CD4-positive, alpha-beta T cell treated with Interleukin-12 subunit alpha and Interleukin-12 subunit beta, for 1 hour (primary cell): ENCODE results near the gene THRSP.
"Not testable (repeated sequence)": the region's sequence is repeated elsewhere in the genome, so short reads cannot be mapped to it uniquely, and the experiment has no call there.

Source experiments
- DNase-seq: peaks from one replicate; pipeline ENCODE4 v3.0.0-alpha.2; 2020

THRSP gene, protein sequence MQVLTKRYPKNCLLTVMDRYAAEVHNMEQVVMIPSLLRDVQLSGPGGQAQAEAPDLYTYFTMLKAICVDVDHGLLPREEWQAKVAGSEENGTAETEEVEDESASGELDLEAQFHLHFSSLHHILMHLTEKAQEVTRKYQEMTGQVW

DNA sequence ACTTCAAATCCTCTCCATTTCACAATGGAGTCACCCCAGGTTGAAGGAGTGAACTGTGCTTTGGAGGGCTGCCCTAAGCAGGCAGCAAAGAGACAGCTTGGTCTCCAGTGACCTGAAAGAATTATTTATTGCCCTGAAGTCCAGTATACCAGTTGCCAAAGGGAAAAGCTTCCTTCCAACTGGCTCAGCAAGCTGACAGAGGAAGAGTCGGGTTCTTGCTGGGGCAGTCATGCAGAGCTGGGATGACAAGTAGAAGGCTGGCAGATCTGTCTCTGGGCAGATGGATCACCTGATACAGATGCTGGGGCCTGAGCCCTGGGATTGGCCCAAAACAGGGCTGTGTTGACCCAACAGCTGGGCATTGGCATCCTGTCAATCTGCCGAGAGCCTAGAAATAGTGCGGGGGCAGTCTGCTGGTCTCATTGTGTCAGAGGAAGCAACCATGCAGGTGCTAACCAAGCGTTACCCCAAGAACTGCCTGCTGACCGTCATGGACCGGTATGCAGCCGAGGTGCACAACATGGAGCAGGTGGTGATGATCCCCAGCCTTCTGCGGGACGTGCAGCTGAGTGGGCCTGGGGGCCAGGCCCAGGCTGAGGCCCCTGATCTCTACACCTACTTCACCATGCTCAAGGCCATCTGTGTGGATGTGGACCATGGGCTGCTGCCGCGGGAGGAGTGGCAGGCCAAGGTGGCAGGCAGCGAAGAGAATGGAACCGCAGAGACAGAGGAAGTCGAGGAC is at the start of gene THRSP:
Gene THRSP (plus strand): TSS at position 422 of the 742 bp plus-strand sequence. CDS start 21 bp downstream, at position 443.
- no peak for DNase-seq

DNA sequence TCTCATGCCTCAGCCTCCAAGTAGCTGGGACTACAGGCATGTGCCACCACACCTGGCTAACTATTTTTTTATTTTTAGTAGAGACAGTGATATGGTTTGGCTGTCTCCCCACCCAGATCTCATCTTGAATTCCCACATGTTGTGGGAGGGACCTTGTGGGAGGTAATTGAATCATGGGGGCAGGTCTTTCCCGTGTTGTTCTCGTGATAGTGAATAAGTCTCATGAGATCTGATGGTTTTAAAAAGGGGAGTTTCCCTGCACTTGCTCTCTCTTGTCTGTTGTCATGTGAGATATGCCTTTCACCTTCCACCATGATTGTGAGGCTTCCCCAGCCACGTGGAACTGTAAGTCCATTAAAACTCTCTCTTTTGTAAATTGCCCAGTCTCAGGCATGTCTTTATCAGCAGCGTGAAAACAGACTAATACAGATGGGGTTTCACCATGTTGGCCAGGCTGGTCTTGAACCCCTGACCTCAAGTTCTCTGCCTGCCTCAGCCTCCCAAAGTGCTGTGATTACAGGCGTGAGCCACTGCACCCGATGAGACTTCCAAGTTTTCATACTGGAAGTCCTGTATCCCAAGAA is 48.6 kb upstream of the THRSP start:
- not testable (repeated sequence) for DNase-seq

DNA sequence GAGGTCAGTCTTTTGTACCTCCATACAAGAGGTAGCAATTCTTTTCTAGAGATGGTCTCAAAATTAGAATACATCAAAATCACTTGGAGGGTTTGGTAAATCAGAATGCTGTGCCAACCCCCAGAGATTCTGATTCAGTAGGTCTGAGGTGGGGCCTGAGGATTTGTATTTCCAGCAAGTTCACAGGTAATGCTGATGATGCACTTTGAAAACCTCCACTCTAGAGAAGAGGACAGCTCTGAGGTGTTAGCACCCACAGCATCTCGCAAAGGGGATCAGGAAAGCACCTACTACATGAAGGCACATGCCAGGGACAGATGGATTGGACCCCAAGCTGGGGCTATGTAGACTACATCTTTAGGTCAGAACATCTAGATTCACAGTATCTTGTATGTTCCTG is 47.8 kb upstream of the THRSP start:
- no peak for DNase-seq

DNA sequence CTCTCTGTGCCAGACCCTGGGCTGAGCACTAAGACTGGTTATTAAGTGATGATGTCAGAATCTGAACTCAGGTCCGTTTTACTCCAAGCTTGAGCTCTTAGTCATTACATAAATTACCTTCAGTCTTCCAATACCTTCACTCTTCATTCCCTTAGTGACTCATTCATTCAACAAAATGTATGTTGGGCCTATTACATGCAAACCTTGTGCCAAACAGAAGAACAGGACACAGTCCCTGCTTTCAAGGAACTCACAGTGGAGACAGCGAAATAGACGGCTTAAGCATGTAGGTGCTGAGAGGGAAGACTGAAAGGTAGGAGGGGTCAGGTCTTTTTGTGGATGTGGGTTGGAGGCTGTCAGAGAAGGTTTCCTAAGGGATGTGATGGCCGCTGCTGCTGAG is 43.9 kb upstream of the THRSP start:
- no peak for DNase-seq

DNA sequence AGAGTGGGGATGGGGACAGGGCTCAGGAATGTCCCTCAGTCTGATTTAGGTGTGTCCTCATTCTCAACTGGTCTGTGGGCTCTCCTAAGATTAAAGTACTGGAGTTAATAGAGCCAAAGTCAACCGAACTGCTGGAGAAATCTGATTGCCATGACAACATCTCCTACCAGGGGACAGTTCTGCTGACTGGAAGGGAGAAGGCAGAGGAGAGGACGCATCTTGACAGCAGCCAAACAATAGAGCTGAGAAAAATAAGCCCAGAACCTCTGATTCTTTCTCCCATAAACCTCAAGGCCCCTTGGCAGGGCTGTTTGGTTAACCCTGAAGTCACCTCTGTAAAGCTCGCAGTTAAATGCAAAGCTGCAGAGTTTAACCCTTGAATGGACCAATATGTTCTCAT is 43.4 kb upstream of the THRSP start:
- DNase-seq: no peak

DNA sequence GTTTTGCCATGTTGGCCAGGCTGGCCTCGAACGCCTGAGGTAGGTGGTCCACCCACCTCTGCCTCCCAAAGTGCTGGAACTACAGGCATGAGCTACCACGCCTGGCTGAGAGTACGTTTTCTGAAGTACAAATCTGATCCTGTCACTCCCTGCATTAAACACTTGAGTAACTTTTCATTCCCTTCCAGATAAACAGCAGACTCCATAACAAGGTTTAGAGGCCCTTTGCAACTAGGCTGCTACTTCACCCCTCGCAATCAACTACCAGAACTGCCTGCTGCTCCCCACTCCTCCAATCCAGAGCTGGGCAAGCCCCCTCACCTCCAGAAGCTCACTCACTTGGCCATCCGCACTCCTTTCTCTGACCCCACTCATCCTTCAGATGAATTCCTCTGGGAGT is 42.0 kb upstream of the THRSP start:
- DNase-seq: no peak

DNA sequence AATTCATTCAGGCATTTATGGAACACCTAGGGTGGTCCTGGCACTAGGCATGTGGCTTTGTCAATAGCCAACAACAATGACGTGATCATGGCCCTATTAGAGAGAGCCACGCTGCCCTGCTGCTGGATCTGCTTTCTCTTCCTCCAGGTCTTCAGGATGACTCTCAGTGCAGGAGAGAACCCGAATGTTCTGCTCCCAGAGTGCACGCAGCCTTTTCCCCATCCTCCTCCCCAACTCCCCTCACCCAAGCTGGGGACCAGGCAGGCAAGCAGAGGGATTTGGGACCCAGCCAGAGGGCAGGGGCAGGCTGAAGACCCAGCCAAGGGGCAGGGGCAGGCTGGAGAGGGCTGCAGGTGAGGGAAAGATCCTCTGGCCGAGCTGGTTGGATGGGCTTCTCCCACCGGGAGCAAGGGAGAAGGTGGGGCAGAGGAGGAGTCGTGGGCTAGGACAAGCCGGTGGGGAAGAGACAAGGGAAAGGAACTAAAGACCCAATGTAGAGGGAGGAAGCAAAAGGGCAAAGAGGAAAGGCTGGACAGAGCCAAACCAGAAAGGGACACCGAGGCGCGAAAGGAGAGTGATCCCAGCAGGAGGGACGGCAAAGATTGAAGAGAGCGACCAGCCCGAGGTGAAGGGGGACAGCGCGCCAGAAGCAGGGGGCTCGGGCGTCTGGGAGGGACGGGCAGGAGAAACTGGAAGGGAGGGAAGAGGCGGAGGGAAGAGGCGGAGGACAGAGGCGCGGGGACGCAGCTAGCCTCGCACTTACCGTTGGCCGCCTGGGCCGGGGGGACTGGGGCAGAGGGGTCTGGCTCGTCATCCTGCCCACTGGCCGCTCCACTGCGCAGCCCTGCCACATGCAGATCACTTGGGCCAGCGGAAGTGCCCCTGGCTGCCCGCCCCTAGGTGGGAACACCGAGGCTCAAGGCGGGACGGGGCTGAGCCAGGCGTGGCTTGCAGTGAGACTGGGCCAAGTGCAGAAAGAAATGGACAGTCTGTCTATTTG is 41.0 kb upstream of the THRSP start, which contains the start of gene KCTD14:
Gene KCTD14 (minus strand): TSS at position 880 of the 1,000 bp plus-strand sequence. CDS start 27 bp downstream, at position 853.
- DNase-seq: no peak

DNA sequence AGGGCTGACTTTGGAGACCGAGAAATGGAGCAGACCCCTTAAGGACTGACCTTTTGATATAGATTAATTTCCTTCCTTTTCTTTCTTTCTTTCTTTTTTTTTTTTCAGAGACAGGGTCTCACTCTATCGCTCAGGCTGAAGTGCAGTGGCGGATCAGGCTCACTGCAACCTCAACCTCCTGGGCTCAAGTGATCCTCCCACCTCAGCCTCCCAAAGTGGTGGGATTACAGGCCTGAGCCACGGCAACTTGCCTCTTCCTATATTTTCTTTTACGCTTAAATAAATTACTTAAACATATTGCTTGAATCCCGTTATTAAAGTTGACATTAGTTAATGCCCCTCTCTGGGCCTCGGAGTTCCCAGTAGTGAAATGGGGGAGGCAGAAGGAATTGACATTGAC is 40.2 kb upstream of the THRSP start:
- DNase-seq: no peak

DNA sequence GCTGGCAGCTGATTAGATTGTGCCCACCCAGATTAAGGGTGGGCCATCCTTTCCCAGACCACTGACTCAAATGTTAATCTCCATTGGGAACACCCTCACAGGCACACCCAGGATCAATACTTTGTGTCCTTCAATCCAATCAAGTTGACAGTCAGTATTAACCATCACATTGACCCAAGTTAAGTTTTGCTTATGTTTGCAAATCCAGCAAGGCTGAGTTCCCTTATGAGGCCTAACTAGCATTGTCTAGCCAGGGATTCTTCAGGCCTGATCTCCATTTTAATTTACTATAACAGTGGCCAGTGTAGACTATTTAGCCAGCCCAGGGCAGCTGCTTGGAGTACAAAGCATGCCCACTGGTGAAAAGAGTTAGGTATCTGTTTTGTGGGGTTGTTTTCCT is 38.3 kb upstream of the THRSP start:
- DNase-seq: no peak

DNA sequence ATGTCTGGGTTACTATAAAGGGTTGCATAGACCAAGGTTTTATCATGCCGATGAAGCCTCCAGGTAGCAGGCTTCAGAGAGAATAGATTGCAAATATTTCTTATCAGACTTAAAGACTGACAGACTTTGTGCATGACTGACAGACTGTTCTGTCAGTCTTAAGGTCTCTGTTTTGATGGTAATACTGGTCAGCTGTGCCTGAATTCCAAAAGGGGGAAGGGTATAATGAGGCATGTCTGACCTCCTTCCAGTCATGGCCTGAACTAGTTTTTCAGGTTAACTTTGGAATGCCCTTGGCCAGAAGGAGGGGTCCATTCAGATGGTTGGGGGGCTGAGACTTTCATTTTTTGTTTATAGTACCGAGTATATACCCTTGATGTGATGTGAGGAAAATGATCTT is 35.9 kb upstream of the THRSP start:
- DNase-seq: no peak

DNA sequence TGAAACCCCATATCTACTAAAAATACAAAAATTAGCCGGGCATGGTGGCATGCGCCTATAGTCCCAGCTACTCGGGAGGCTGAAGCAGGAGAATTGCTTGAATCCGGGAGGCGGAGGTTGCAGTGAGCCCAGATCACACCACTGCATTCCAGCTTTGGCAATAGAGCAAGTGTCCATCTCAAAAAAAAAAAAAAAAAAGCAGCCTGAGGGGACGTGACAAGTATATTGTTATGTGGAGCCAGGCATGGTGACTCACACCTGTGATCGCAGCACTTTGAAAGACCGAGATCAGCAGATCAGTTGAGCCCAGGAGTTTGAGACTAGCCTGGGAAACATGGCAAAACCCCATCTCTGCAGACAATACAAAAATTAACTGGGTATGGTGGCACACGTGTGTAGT is 35.2 kb upstream of the THRSP start:
- DNase-seq: not testable (repeated sequence)

DNA sequence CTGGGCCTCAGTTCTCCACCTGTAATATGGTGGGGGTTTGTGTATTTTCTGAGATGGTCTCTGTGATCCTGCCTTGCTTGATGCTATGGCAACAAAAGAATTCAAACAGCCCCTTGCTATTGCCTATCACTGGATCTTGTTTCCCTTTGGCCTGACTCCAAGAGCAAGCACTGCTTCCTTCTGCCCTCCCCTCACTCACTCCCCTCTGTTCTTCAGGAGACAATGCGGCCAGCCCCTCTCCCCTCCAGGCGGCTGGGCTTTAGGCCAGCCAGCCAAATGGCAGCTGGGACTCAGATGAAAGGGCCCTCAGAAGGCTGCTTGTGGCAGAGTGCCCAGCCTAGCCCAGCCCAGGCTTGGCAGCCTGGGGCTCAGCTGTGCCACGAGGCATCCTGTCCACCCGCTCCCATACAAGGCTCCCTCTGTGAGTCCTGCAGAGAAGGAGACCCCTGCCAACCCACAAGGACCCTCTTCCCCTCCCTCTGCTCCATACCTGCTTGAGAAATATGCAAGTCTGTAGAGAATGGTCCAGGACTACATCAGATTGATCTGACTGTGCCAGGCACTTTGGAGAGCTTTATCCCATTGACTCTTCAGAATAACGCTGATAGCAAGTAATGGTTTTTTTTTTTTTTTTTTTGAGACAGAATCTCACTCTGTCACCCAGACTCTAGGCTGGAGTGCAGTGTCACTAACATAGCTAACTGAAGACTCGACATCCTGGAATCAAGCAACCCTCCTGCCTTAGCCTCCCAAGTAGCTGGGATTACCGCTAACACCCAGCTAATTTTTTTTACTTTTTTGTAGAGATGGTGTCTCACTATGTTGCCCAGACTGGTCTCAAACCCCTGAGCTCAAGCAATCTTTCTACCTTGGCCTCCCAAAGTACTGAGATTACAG is 33.0 kb upstream of the THRSP start:
- no peak for DNase-seq

DNA sequence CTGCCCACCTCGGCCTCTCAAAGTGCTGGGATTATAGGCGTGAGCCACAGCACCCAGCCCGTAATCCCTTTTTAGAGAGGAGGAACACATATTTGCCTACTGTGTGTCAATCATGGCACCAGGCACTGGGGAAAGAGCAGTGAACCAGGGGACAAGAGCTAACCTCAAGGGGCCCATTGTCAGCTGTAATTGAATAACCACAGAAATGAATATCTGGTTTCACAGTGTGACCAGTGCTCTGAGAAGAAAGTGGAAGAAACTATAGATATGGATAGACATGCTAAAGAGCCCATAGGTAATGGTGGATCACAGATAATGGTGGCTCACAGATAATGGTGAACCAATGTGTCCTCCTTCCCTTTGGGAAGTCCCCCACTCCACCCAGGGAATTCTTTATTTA is 32.0 kb upstream of the THRSP start:
- DNase-seq: no peak

DNA sequence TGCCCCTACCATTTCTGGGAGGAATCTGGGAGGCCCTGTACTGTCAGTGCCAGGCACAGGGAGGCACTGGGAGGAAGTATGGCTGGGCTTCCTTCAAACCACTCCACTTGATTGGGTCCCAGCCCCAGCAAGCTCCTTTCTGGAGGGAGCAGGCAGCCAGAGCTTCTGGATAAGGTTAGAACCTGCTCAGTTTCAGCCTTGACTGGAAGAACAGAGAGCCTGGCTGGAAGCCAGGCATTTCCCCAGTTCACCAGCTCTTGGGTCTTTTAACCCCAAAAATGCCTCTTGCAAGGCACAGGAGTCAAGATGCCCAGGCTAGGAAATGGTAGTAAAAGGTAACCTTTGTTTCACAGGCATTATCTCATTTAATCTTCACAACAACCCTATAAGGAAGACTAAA is 31.6 kb upstream of the THRSP start:
- no peak for DNase-seq

DNA sequence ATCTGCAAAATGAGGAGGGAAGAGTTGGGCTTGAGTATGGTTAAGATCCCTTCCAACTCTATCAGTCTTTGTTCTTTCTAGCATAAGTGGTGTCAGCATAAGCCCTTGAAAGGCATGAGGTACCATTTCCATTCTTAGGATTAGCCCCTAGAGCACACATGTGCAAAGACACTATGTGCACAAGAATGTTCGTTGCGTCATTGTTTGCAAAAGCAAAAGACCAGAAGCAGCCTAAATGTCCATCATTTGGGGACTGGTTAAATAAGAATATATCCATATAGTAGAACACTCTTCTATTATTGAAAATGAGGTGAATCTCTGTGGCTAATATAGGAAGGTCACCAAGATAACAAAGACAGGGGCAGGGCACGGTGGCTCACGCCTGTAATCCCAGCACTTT is 30.6 kb upstream of the THRSP start:
- DNase-seq: no peak

DNA sequence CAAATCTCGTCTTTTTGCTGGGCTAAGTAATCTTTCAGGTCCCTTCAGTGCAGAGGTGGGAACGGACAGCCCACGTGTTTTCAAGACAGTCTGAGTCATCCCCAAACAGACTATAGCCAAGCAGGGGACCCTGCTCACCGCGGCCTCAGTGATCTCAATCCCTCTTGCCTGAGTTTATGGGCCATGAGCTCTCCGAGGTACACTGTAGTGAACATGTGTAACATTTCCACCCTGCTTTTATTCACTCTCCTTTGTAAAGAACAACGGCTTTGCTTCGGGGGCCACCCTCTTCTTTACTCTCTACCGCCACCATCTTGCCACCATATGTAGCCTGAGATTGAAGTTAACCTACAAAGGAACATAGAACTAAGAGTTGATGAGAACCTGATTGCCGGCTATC is 29.0 kb upstream of the THRSP start:
- no peak for DNase-seq

DNA sequence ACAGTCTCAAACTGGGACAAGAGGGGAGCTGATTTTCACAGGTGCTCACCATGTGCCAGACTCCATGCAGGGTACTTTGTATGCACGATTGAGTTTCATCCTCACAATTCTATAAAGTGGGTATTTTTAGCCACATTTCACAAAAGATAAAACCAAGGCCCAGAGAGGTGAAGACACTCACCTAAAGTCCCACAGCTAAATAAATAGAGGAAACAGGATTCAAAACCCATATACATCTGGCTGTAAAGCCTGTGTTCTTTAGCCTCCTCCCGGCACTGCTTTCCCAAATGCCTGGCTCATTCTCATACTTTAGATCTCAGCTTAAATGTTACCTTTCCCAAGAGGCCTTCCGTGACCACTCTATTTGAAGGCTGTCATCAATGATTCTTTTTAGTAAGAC is 27.3 kb upstream of the THRSP start:
- DNase-seq: no peak

DNA sequence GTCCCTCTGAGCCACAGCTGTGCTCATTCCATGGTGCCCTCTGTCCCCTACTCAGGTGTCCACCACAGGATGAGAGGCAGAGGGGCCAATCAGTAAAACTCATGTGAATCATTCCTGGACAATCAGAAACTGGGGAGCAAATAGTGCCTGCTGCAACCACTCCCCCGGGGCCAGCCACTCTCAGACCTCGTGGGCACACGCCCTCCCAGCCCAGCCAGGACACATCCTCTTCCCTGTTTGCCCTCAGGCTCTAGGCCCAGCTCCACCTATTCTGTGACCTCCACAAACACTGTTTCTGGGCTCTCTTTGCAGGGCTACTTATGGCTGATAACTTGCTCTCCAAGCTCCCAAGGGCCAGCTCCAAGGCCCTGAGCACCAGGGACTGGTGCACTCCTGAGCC is 26.6 kb upstream of the THRSP start:
- DNase-seq: no peak

DNA sequence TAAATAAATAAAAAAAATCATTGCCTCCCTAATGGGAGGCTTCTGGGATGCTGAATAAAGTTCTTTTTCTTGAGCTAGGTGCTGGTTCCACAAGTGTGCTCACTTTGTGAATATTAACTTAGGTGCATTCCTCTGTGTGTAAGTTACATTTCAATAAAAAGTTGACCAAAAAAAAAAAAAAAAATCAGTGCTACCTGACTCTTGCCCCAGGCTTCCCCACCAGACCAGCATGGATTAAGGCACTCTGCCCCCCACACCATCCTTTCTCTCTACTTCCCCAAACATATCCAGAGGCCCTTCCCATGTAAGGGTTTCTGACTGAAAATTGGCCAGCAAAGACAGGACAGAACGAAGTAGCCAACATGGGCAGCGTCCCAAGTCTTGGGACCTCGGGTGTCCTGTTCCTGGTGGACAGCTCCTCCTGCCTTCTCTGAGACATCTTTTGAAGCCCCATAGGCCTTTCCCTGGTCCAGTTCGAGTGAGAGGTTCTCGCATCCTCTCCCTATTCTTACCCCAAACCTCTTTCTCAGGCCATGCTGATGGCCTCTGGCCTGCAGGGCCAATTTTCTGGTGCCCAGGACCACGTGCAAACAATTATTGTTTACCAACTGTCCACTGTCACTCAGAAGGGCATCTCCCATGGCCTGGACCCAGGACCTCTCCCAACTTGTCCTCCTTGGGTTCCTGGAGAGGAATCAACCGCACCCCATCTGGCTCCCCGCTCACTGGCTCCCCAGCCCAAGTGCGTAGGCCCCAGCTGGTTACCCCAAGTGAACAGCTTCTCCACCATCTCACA is 25.6 kb upstream of the THRSP start:
- no peak for DNase-seq

DNA sequence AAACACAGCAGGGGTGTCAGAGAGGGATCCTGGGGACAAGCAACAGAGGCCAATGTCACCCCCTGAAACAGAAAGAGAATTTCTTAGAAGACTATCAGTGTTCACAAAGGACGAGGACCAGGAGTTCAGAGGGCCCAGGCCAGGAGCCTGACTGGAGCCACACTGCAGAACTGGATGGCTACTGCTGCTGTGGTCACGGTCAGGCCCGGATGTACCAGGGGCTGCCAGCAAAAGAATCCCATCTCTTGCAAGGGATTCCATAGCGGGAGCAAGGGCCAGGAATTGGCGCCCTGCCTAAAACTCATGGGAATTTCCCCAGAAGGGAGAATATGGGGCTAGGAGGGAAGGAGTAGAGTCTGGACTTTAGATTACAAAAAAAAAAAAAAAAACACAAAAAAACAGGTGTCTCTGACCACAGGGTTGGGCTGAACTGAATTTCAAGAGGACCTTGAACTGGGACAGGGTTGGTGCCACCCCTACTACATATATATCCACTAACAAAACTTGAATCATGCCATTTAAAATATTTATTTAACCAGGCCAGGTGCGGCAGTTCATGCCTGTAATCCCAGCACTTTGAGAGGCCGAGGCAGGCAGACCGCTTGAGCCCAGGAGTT is 24.9 kb upstream of the THRSP start:
- no peak for DNase-seq

DNA sequence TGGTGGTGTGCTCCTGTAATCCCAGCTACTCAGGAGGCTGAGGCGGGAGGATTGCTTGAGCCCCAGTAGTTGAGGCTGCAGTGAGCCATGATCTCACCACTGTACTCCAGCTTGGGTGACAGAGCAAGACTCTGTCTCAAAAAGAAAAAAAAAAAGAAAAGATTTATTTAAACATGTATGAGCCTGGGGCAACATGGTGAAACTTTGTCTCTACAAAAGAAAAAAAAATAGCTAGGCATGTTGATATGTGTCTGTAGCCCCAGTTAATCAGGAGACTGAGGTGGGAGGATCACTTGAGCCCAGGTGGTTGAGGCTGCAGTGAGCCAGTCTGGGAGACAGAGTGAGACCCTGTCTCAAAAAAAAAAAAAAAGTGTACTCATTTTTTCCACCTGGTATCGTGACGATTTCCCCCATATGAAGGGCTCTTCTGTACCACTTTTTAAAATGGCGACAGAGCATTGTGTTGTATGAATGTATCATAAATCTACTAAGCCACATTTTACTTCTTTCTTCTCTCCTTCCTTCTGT is 24.2 kb upstream of the THRSP start:
- no peak for DNase-seq
